ENCODE results near the gene PROCA1.
"Not testable (repeated sequence)": the region's sequence is repeated elsewhere in the genome, so short reads cannot be mapped to it uniquely, and the experiment has no call there.

Gene PROCA1

GRCh38 chr17:28723159-28723835 is 11.6 kb upstream of the PROCA1 start:
- Histone ChIP-seq H4K20me1 (ENCODE audit: insufficient read depth, low read length, poor library complexity, severe bottlenecking) (peaks cover 48% of the 10 kb centered on the region), H3K27me3 (ENCODE audit: insufficient read depth, low read length, poor library complexity, severe bottlenecking) (peaks cover 6% of the 10 kb centered on the region), H3F3A (ENCODE audit: low read depth) (peaks cover 25% of the 10 kb centered on the region), H3K4me2 (ENCODE audit: low read depth, low read length, poor library complexity, severe bottlenecking) (peak overlapping the region; percentile 99), H3K79me2 (ENCODE audit: insufficient read depth, low read length) (peaks cover 39% of the 10 kb centered on the region), H3K4me1 (ENCODE audit: insufficient read depth, low read length, poor library complexity, severe bottlenecking) (peaks cover 27% of the 10 kb centered on the region), H3K9ac (ENCODE audit: low read depth, low read length, poor library complexity, severe bottlenecking) (peak overlapping the region; percentile 99), H3K9me3 (ENCODE audit: insufficient read depth, low read depth, low read length) (no peaks in the 10 kb centered on the region), H3K4me3 (ENCODE audit: low read length, poor library complexity, severe bottlenecking) (peak overlapping the region; percentile 98), H3K9me2 (replicated peaks; ENCODE audit: low read depth, low read length) (no peaks in the 10 kb centered on the region), H2AFZ (ENCODE audit: low read length) (no peak overlapping the region), H3K36me3 (ENCODE audit: insufficient read depth, low read length) (peaks cover 47% of the 10 kb centered on the region; the same call in 1 of the 2 replicates)
- TF ChIP-seq CTCF (conservative IDR thresholded peaks at IDR 0.05; ENCODE audit: low read length) (no peak), EZH2phosphoT487 (IDR thresholded peaks at IDR 0.05; ENCODE audit: borderline replicate concordance) (no peak)

GRCh38 chr17:28722417-28723158 is 10.9 kb upstream of the PROCA1 start:
- TF ChIP-seq EZH2phosphoT487 (IDR thresholded peaks at IDR 0.05; ENCODE audit: borderline replicate concordance), result no peak
- Histone ChIP-seq H3K9me2 (replicated peaks; ENCODE audit: low read depth, low read length) (no peaks in the 10 kb centered on the region), H3K79me2 (ENCODE audit: insufficient read depth, low read length) (peaks cover 39% of the 10 kb centered on the region), H4K20me1 (ENCODE audit: insufficient read depth, low read length, poor library complexity, severe bottlenecking) (peaks cover 48% of the 10 kb centered on the region), H3K4me1 (ENCODE audit: insufficient read depth, low read length, poor library complexity, severe bottlenecking) (peaks cover 25% of the 10 kb centered on the region), H3K9me3 (ENCODE audit: insufficient read depth, low read depth, low read length) (no peaks in the 10 kb centered on the region), H3K27me3 (ENCODE audit: insufficient read depth, low read length, poor library complexity, severe bottlenecking) (peaks cover 6% of the 10 kb centered on the region), H3K4me2 (ENCODE audit: low read depth, low read length, poor library complexity, severe bottlenecking) (peak overlapping the region; percentile 99), H3K36me3 (ENCODE audit: insufficient read depth, low read length) (peaks cover 47% of the 10 kb centered on the region; the same call in 1 of the 2 replicates), H2AFZ (ENCODE audit: low read length) (no peak overlapping the region), H3K9ac (ENCODE audit: low read depth, low read length, poor library complexity, severe bottlenecking) (peak overlapping the region; percentile 99), H3K4me3 (ENCODE audit: low read length, poor library complexity, severe bottlenecking) (peak overlapping the region; percentile 98), H3F3A (ENCODE audit: low read depth) (peaks cover 25% of the 10 kb centered on the region)

GRCh38 chr17:28720997-28721329 is 9.3 kb upstream of the PROCA1 start:
- not testable (repeated sequence) for H3K27me3 ChIP-seq (ENCODE audit: insufficient read depth, low read length, poor library complexity, severe bottlenecking); H3K9me3 ChIP-seq (ENCODE audit: insufficient read depth, low read depth, low read length); H2AFZ ChIP-seq (ENCODE audit: low read length); H3K9me2 ChIP-seq (replicated peaks; ENCODE audit: low read depth, low read length)
- Histone ChIP-seq H3K79me2 (ENCODE audit: insufficient read depth, low read length) (peaks cover 39% of the 10 kb centered on the region), H3K9ac (ENCODE audit: low read depth, low read length, poor library complexity, severe bottlenecking) (peak overlapping the region; percentile 99), H3K4me1 (ENCODE audit: insufficient read depth, low read length, poor library complexity, severe bottlenecking) (peaks cover 22% of the 10 kb centered on the region), H3F3A (ENCODE audit: low read depth) (peaks cover 25% of the 10 kb centered on the region), H3K36me3 (ENCODE audit: insufficient read depth, low read length) (peaks cover 47% of the 10 kb centered on the region; the same call in 1 of the 2 replicates), H3K4me2 (ENCODE audit: low read depth, low read length, poor library complexity, severe bottlenecking) (peak overlapping the region; percentile 99), H3K4me3 (ENCODE audit: low read length, poor library complexity, severe bottlenecking) (peak overlapping the region; percentile 98), H4K20me1 (ENCODE audit: insufficient read depth, low read length, poor library complexity, severe bottlenecking) (peaks cover 48% of the 10 kb centered on the region)

GRCh38 chr17:28720247-28720996 is 8.7 kb upstream of the PROCA1 start:
- Histone ChIP-seq H3K9ac (ENCODE audit: low read depth, low read length, poor library complexity, severe bottlenecking) (peak overlapping the region; percentile 99), H3K9me3 (ENCODE audit: insufficient read depth, low read depth, low read length) (no peaks in the 10 kb centered on the region), H3K79me2 (ENCODE audit: insufficient read depth, low read length) (peaks cover 39% of the 10 kb centered on the region), H3K36me3 (ENCODE audit: insufficient read depth, low read length) (peaks cover 46% of the 10 kb centered on the region; the same call in 1 of the 2 replicates), H3K4me1 (ENCODE audit: insufficient read depth, low read length, poor library complexity, severe bottlenecking) (peaks cover 22% of the 10 kb centered on the region), H3K9me2 (replicated peaks; ENCODE audit: low read depth, low read length) (no peaks in the 10 kb centered on the region), H4K20me1 (ENCODE audit: insufficient read depth, low read length, poor library complexity, severe bottlenecking) (peaks cover 44% of the 10 kb centered on the region), H3F3A (ENCODE audit: low read depth) (peaks cover 25% of the 10 kb centered on the region), H2AFZ (ENCODE audit: low read length) (no peak overlapping the region), H3K4me3 (ENCODE audit: low read length, poor library complexity, severe bottlenecking) (peak overlapping the region; percentile 98), H3K4me2 (ENCODE audit: low read depth, low read length, poor library complexity, severe bottlenecking) (peak overlapping the region; percentile 99), H3K27me3 (ENCODE audit: insufficient read depth, low read length, poor library complexity, severe bottlenecking) (peaks cover 6% of the 10 kb centered on the region)
- TF ChIP-seq CTCF (conservative IDR thresholded peaks at IDR 0.05; ENCODE audit: low read length), result peak; percentile 31
- no peak for TF ChIP-seq EZH2phosphoT487 (IDR thresholded peaks at IDR 0.05; ENCODE audit: borderline replicate concordance)

Data from Loucy (cell line).